MM.1S (cell line): Measurements from ENCODE around the gene UTF1.

Experiments
- CTCF ChIP-seq: fragments of 300-600 bp; sonication (generic); IDR thresholded peaks from 2 replicates; pipeline ENCODE4 v1.5.1; 2016; ENCODE audit warnings: antibody characterized with exemption, low read length, mixed read lengths
- EZH2 ChIP-seq: fragments of 300-600 bp; sonication (generic); optimal IDR thresholded peaks from 2 replicates; pipeline ENCODE3; 2017; ENCODE audit warnings: low read depth, mild to moderate bottlenecking, antibody characterized with exemption, low read length, mixed read lengths
- EZH2phosphoT487 ChIP-seq: fragments of 300-600 bp; sonication (generic); IDR thresholded peaks from 2 replicates; pipeline ENCODE4 v1.6.1; 2018; ENCODE audit warnings: antibody characterized with exemption, low read length

GRCh38 chr10:133236401-133237240, 6.6 kb downstream of the UTF1 start:
- TF ChIP-seq CTCF = no peak
- TF ChIP-seq EZH2phosphoT487 = no peak
- TF ChIP-seq EZH2 = no peak
